WI38 (cell line): ENCODE results near the gene RPRML.

Experiments used
- H3K4me3 ChIP-seq: 2 replicates; pipeline ENCODE4 v1.5.1; 2011; ENCODE audit warnings: low read depth, mild to moderate bottlenecking, control low read depth, low read length
- CTCF ChIP-seq: IDR thresholded peaks from 2 replicates; pipeline ENCODE4 v1.5.1; 2012; ENCODE audit warnings: low read depth, mild to moderate bottlenecking, control low read depth, low read length

RPRML gene

GRCh38 chr17:46949291-46950174, 29.5 kb downstream of the RPRML start:
- no peak for TF ChIP-seq CTCF
- no peak overlapping the region for H3K4me3 ChIP-seq

GRCh38 chr17:46948544-46948943, 30.5 kb downstream of the RPRML start:
- TF ChIP-seq CTCF, result no peak
- H3K4me3 ChIP-seq, result no peak overlapping the region

GRCh38 chr17:46947216-46947615, 31.8 kb downstream of the RPRML start:
- TF ChIP-seq CTCF, result no peak
- no peak overlapping the region for H3K4me3 ChIP-seq

GRCh38 chr17:46944931-46945330, 34.1 kb downstream of the RPRML start:
- TF ChIP-seq CTCF, result no peak
- H3K4me3 ChIP-seq, result no peak overlapping the region

GRCh38 chr17:46943501-46944393, 35.3 kb downstream of the RPRML start:
- no peak overlapping the region for H3K4me3 ChIP-seq
- TF ChIP-seq CTCF, result no peak

GRCh38 chr17:46943218-46943500, 35.9 kb downstream of the RPRML start:
- no peak for TF ChIP-seq CTCF
- no peak overlapping the region for H3K4me3 ChIP-seq
